CD14-positive monocyte (primary cell): ENCODE measurements around the gene PRKCA. TPM values are rescaled to one million over a fixed set of nuclear protein-coding genes. Genes with fewer than 3 reads are reported as not detected.

Experiments
- DNase-seq, 3 donors: peaks; one replicate each; pipeline ENCODE4 v3.0.0-alpha.2; 2011 to 2022
- H2AFZ ChIP-seq: 2 replicates; pipeline ENCODE4 v1.6.0; 2012; ENCODE audit warnings: mild to moderate bottlenecking, low read depth, low read length, inconsistent platforms; ENCODE audit not compliant: insufficient read depth, poor library complexity, severe bottlenecking
- H3K27ac ChIP-seq, 2 donors: 1 replicate in 1 of 2; 2 replicates in 1 of 2; pipeline ENCODE4 v1.5.1; 2012 to 2013; ENCODE audit warnings: low read length in 2 of 2, control low read depth in 1 of 2, inconsistent platforms in 1 of 2, low read depth in 1 of 2, mild to moderate bottlenecking in 1 of 2
- H3K27me3 ChIP-seq, 2 donors: one replicate each; pipeline versions ENCODE4 v1.6.0 to v1.6.1; 2011 to 2013; ENCODE audit warnings: low read length in 2 of 2; ENCODE audit not compliant: control insufficient read depth in 2 of 2, insufficient read depth in 2 of 2
- H3K36me3 ChIP-seq, 2 donors: replicated peaks in 1 of 2; 1 replicate in 1 of 2; 2 replicates in 1 of 2; pipeline versions ENCODE4 v1.5.1 to v1.6.1; 2012 to 2013; ENCODE audit warnings: low read length in 2 of 2, control low read depth in 1 of 2, inconsistent platforms in 1 of 2, mild to moderate bottlenecking in 1 of 2; ENCODE audit not compliant: insufficient read depth in 2 of 2, control insufficient read depth in 1 of 2
- H3K4me1 ChIP-seq, 2 donors: 1 replicate in 1 of 2; 2 replicates in 1 of 2; pipeline versions ENCODE4 v1.5.1 to v1.6.1; 2012 to 2013; ENCODE audit warnings: low read length in 2 of 2, control low read depth in 1 of 2, inconsistent platforms in 1 of 2, mild to moderate bottlenecking in 1 of 2, moderate library complexity in 1 of 2; ENCODE audit not compliant: insufficient read depth in 2 of 2, control insufficient read depth in 1 of 2
- H3K4me2 ChIP-seq: replicated peaks from 2 replicates; pipeline ENCODE3; 2012; ENCODE audit warnings: low read length, moderate library complexity, mild to moderate bottlenecking; ENCODE audit not compliant: poor library complexity, severe bottlenecking; ENCODE audit errors: extremely low read depth
- H3K4me3 ChIP-seq, 3 experiments: fragments of 200-600 bp in 1 of 3; sonication (generic) in 1 of 3; replicated peaks in 1 of 3; 1 replicate in 2 of 3; 2 replicates in 1 of 3; pipeline ENCODE4 v1.5.1; 2011 to 2013; ENCODE audit warnings: low read length in 3 of 3, mild to moderate bottlenecking in 3 of 3, control low read depth in 2 of 3, low read depth in 2 of 3, inconsistent platforms in 1 of 3, moderate library complexity in 1 of 3
- H3K79me2 ChIP-seq: 2 replicates; pipeline ENCODE4 v1.6.0; 2012; ENCODE audit warnings: mild to moderate bottlenecking, control low read depth, inconsistent platforms, low read length, moderate library complexity; ENCODE audit not compliant: insufficient read depth
- H3K9ac ChIP-seq: 2 replicates; pipeline ENCODE4 v1.6.0; 2017; ENCODE audit warnings: low read length, mild to moderate bottlenecking; ENCODE audit not compliant: insufficient read depth, poor library complexity, severe bottlenecking
- H3K9me3 ChIP-seq, 2 donors: replicated peaks in 1 of 2; 1 replicate in 1 of 2; 2 replicates in 1 of 2; pipeline versions ENCODE4 v1.5.1 to v1.6.1; 2012 to 2013; ENCODE audit warnings: low read length in 2 of 2, control low read depth in 1 of 2; ENCODE audit not compliant: control insufficient read depth in 1 of 2, insufficient read depth in 1 of 2
- H4K20me1 ChIP-seq: 2 replicates; pipeline ENCODE4 v1.6.0; 2012; ENCODE audit warnings: mild to moderate bottlenecking, low read length, control low read depth, moderate library complexity; ENCODE audit not compliant: insufficient read depth
- H3K27ac Mint-ChIP-seq, 7 donors: one replicate each; pipeline ENCODE4 v1.8.0; 2020; ENCODE audit warnings: mild to moderate bottlenecking in 7 of 7, mixed read lengths in 7 of 7, moderate library complexity in 6 of 7, inconsistent platforms in 2 of 7
- H3K27me3 Mint-ChIP-seq, 3 donors: one replicate each; pipeline ENCODE4 v1.8.0; 2021 to 2022; ENCODE audit warnings: low read depth in 3 of 3, mild to moderate bottlenecking in 3 of 3, mixed read lengths in 3 of 3, moderate library complexity in 3 of 3, inconsistent platforms in 1 of 3
- H3K36me3 Mint-ChIP-seq, 2 donors: one replicate each; pipeline ENCODE4 v1.8.0; 2020; ENCODE audit warnings: mixed read lengths in 2 of 2, inconsistent platforms in 1 of 2, mild to moderate bottlenecking in 1 of 2
- H3K4me1 Mint-ChIP-seq: one replicate; pipeline ENCODE4 v1.8.0; 2020; ENCODE audit warnings: mild to moderate bottlenecking, mixed read lengths
- H3K4me3 Mint-ChIP-seq, 2 donors: one replicate each; pipeline ENCODE4 v1.8.0; 2020; ENCODE audit warnings: mild to moderate bottlenecking in 2 of 2, mixed read lengths in 2 of 2, moderate library complexity in 1 of 2
- H3K9me3 Mint-ChIP-seq, 7 donors: one replicate each; pipeline ENCODE4 v1.8.0; 2020 to 2022; ENCODE audit warnings: mixed read lengths in 7 of 7, mild to moderate bottlenecking in 6 of 7, moderate library complexity in 6 of 7, inconsistent platforms in 2 of 7
- CTCF ChIP-seq: fragments of 200-600 bp; IDR thresholded peaks from one replicate; pipeline ENCODE4 v1.8.0; 2022; ENCODE audit warnings: antibody characterized with exemption, mild to moderate bottlenecking
- WGBS: methylation state at CpG from one replicate; pipeline ENCODE4 v1.1.5; 2013; ENCODE audit warnings: missing lambda C conversion rate; ENCODE audit not compliant: insufficient coverage; 5-methylcytosine and 5-hydroxymethylcytosine counted together
- intact Hi-C, 2 donors: fragments of 100-400 bp; cut with micrococcal nuclease; formaldehyde crosslinking; loops; one replicate each; pipeline versions ENCODE4 v1.15.0 to v1.15.1; 2023
- polyA plus RNA-seq, 3 donors: library from polyadenylated mRNA; depleted of rRNA in 1 of 3; unstranded in 2 of 3; stranded (reverse) in 1 of 3; fragments of 300-500 nt in 2 of 3; fragments of >200 nt in 1 of 3; fragmentation: Illumina TruSeq in 2 of 3; gene quantifications; 1 replicate in 2 of 3; 2 replicates in 1 of 3; pipeline ENCODE4 v1.2.3, GENCODE V29; 2012 to 2021

PRKCA gene
- polyA plus RNA-seq, 3 donors = 0.22 to 7.1 (median 0.30) TPM

- no peak overlapping the region for H2AFZ ChIP-seq
- no peak overlapping the region for H3K4me3 ChIP-seq
- peaks cover 32 to 46% (median 40%) of the 10 kb centered on the region in 3 donors for H3K27me3 Mint-ChIP-seq
- H3K9me3 ChIP-seq = no peaks in the 10 kb centered on the region
- H3K4me1 Mint-ChIP-seq = peaks cover 2% of the 10 kb centered on the region
- no peak for TF ChIP-seq CTCF
- H3K36me3 ChIP-seq = no peaks in the 10 kb centered on the region
- no peaks in the 10 kb centered on the region for H3K36me3 Mint-ChIP-seq
- no peak for DNase-seq
- intact Hi-C loops = no loop called here
- no peaks in the 10 kb centered on the region for H3K9me3 Mint-ChIP-seq
- H3K27ac Mint-ChIP-seq = no peak overlapping the region
- no peak overlapping the region for H3K27ac ChIP-seq
- H3K9ac ChIP-seq = no peak overlapping the region
- no peak overlapping the region for H3K4me2 ChIP-seq
- no peaks in the 10 kb centered on the region for H4K20me1 ChIP-seq
- H3K4me1 ChIP-seq = no peaks in the 10 kb centered on the region
- no peaks in the 10 kb centered on the region for H3K79me2 ChIP-seq
- H3K4me3 Mint-ChIP-seq = no peak overlapping the region
- H3K27me3 ChIP-seq = peaks cover 8 to 32% of the 10 kb centered on the region in 2 donors
- WGBS = 82% methylated on average over 1 of the region's 1 CpG
Observed at GRCh38 chr17:66837226-66837625, 534.8 kb downstream of the PRKCA start.

GRCh38 chr17:66837885-66838665 lies 535.7 kb downstream of the PRKCA start:
- TF ChIP-seq CTCF = no peak
- Mint-ChIP-seq H3K4me3 (no peak overlapping the region), H3K36me3 (no peaks in the 10 kb centered on the region), H3K27ac (no peak overlapping the region), H3K4me1 (peaks cover 2% of the 10 kb centered on the region), H3K27me3 (peaks cover 28 to 43% (median 41%) of the 10 kb centered on the region in 3 donors), H3K9me3 (no peaks in the 10 kb centered on the region)
- H3K36me3 ChIP-seq = no peaks in the 10 kb centered on the region
- H3K79me2 ChIP-seq = no peaks in the 10 kb centered on the region
- H3K4me1 ChIP-seq = no peaks in the 10 kb centered on the region
- no peaks in the 10 kb centered on the region for H3K9me3 ChIP-seq
- no peak overlapping the region for H3K4me2 ChIP-seq
- whole genome bisulfite sequencing = 74% methylated on average over 7 of the region's 11 CpGs
- no peak overlapping the region for H3K4me3 ChIP-seq
- no peak overlapping the region for H3K27ac ChIP-seq
- H2AFZ ChIP-seq = no peak overlapping the region
- intact Hi-C loops = no loop called here
- DNase-seq = no peak
- H3K9ac ChIP-seq = no peak overlapping the region
- peaks cover 8 to 32% of the 10 kb centered on the region in 2 donors for H3K27me3 ChIP-seq
- H4K20me1 ChIP-seq = no peaks in the 10 kb centered on the region
